RCC 7860 (cell line): ENCODE measurements around the gene DVL2.
A peak's percentile ranks its signal among the peaks of the same experiment; 100 is the strongest.

Source experiments
- DNase-seq: peaks from one replicate; pipeline ENCODE4 v3.0.0-alpha.2; 2015; ENCODE audit warnings: low spot score
- FAIRE-seq: peaks from 2 replicates; lab custom pipeline; 2012; peaks lifted over from hg19 to GRCh38; lab: Jason Lieb, UNC

The DVL2 gene

GRCh38 chr17:7234083-7234951 is at the start of gene DVL2:
TSS of gene DVL2 (minus strand) at chr17:7234517. CDS start at chr17:7234262, 255 bp downstream.
- FAIRE-seq, result no peak
- DNase-seq, result peak; percentile 83

- no peak for FAIRE-seq
Observed at GRCh38 chr17:7283471-7284216, 49.3 kb upstream of the DVL2 start.

GRCh38 chr17:7282752-7283321 is 48.5 kb upstream of the DVL2 start:
- DNase-seq (no peak), FAIRE-seq (no peak)

More at GRCh38 chr17:7283471-7284216, 49.3 kb upstream of the DVL2 start:
- DNase-seq, result no peak

GRCh38 chr17:7281953-7282751 is 47.8 kb upstream of the DVL2 start:
- no peak for DNase-seq
- no peak for FAIRE-seq

- FAIRE-seq (no peak), DNase-seq (peak; percentile 61)
Observed at GRCh38 chr17:7281074-7281952, 47.0 kb upstream of the DVL2 start, which contains the start of gene SLC2A4. TSS of gene SLC2A4 (plus strand) at chr17:7281718. CDS start at chr17:7281935, 217 bp downstream.

GRCh38 chr17:7280519-7281073 is 46.3 kb upstream of the DVL2 start:
- DNase-seq, result peak; percentile 66
- FAIRE-seq, result peak; percentile 65

- no peak for FAIRE-seq
- no peak for DNase-seq
Observed at GRCh38 chr17:7279448-7279847, 45.1 kb upstream of the DVL2 start.

GRCh38 chr17:7266784-7267183 is 32.5 kb upstream of the DVL2 start:
- FAIRE-seq (no peak), DNase-seq (no peak)

GRCh38 chr17:7263801-7264078 is 29.4 kb upstream of the DVL2 start:
- DNase-seq (no peak), FAIRE-seq (no peak)

GRCh38 chr17:7262935-7263800 is 28.9 kb upstream of the DVL2 start:
- FAIRE-seq, result no peak
- no peak for DNase-seq

- FAIRE-seq (no peak), DNase-seq (no peak)
Observed at GRCh38 chr17:7262192-7262934, 28.0 kb upstream of the DVL2 start, which contains the start of gene CLDN7. TSS of gene CLDN7 (minus strand) at chr17:7262478. CDS start at chr17:7262043, 435 bp downstream.

- no peak for DNase-seq
- no peak for FAIRE-seq
Observed at GRCh38 chr17:7261379-7262191, 27.3 kb upstream of the DVL2 start.

- no peak for FAIRE-seq
- DNase-seq, result no peak
Observed at GRCh38 chr17:7260651-7261378, 26.5 kb upstream of the DVL2 start.

GRCh38 chr17:7260151-7260550 is 25.8 kb upstream of the DVL2 start:
- DNase-seq, result no peak
- no peak for FAIRE-seq

GRCh38 chr17:7259555-7259889 is 25.2 kb upstream of the DVL2 start:
- FAIRE-seq, result no peak
- DNase-seq, result no peak

GRCh38 chr17:7258731-7259554 is 24.6 kb upstream of the DVL2 start:
- DNase-seq (no peak), FAIRE-seq (no peak)
